Astrocyte (in vitro differentiated cells and primary cell): ENCODE measurements around the gene ARHGAP26. TPM values are rescaled to one million over a fixed set of nuclear protein-coding genes. Genes with fewer than 3 reads are reported as not detected.

Experiments
- DNase-seq: peaks from one replicate; pipeline ENCODE4 v3.0.0-alpha.2; 2010; ENCODE audit warnings: low read depth
- FAIRE-seq: peaks from 2 replicates; lab custom pipeline; 2011; peaks lifted over from hg19 to GRCh38; lab: Jason Lieb, UNC
- H2AFZ ChIP-seq: 2 replicates; pipeline ENCODE4 v1.6.0; 2012; ENCODE audit warnings: low read depth, low read length, inconsistent platforms
- H3K27ac ChIP-seq: 2 replicates; pipeline ENCODE4 v1.5.1; 2011; ENCODE audit warnings: low read depth, low read length, inconsistent platforms
- H3K27me3 ChIP-seq: 2 replicates; pipeline ENCODE4 v1.6.0; 2011; ENCODE audit warnings: low read length, inconsistent platforms; ENCODE audit not compliant: insufficient read depth
- H3K36me3 ChIP-seq: 2 replicates; pipeline ENCODE4 v1.5.1; 2011; ENCODE audit warnings: low read length, inconsistent platforms; ENCODE audit not compliant: insufficient read depth
- H3K4me1 ChIP-seq: 2 replicates; pipeline ENCODE4 v1.5.1; 2011; ENCODE audit warnings: low read length, inconsistent platforms; ENCODE audit not compliant: insufficient read depth
- H3K4me2 ChIP-seq: 2 replicates; pipeline ENCODE4 v1.6.0; 2012; ENCODE audit warnings: low read length, inconsistent platforms
- H3K4me3 ChIP-seq: 2 replicates; pipeline ENCODE4 v1.5.1; 2011; ENCODE audit warnings: low read depth, mild to moderate bottlenecking, low read length, inconsistent platforms; ENCODE audit not compliant: insufficient read depth
- H3K79me2 ChIP-seq: 2 replicates; pipeline ENCODE4 v1.6.0; 2012; ENCODE audit warnings: mild to moderate bottlenecking, low read length, inconsistent platforms; ENCODE audit not compliant: insufficient read depth
- H3K9ac ChIP-seq: 2 replicates; pipeline ENCODE4 v1.6.0; 2012; ENCODE audit warnings: mild to moderate bottlenecking, low read length, inconsistent platforms
- H3K9me3 ChIP-seq: 2 replicates; pipeline ENCODE4 v1.5.1; 2012; ENCODE audit warnings: low read depth, mild to moderate bottlenecking, low read length, inconsistent platforms; ENCODE audit not compliant: insufficient read depth
- H4K20me1 ChIP-seq: 2 replicates; pipeline ENCODE4 v1.6.0; 2012; ENCODE audit warnings: low read length, inconsistent platforms; ENCODE audit not compliant: insufficient read depth
- H3K27ac Mint-ChIP-seq: one replicate; pipeline ENCODE4 v1.8.0; 2021; ENCODE audit warnings: mild to moderate bottlenecking, mixed read lengths; ENCODE audit not compliant: unreplicated experiment
- H3K27me3 Mint-ChIP-seq: one replicate; pipeline ENCODE4 v1.8.0; 2021; ENCODE audit warnings: low read depth, mixed read lengths; ENCODE audit not compliant: unreplicated experiment
- H3K36me3 Mint-ChIP-seq: one replicate; pipeline ENCODE4 v1.8.0; 2021; ENCODE audit warnings: low read depth, mixed read lengths; ENCODE audit not compliant: unreplicated experiment
- H3K4me1 Mint-ChIP-seq: one replicate; pipeline ENCODE4 v1.8.0; 2021; ENCODE audit warnings: low read depth, mixed read lengths; ENCODE audit not compliant: unreplicated experiment
- H3K4me3 Mint-ChIP-seq: one replicate; pipeline ENCODE4 v1.8.0; 2021; ENCODE audit warnings: mild to moderate bottlenecking, moderate library complexity, mixed read lengths; ENCODE audit not compliant: unreplicated experiment
- H3K9me3 Mint-ChIP-seq: one replicate; pipeline ENCODE4 v1.8.0; 2021; ENCODE audit warnings: mild to moderate bottlenecking, mixed read lengths; ENCODE audit not compliant: unreplicated experiment
- EZH2 ChIP-seq: IDR thresholded peaks from 2 replicates; pipeline ENCODE4 v1.6.1; 2012; ENCODE audit warnings: mild to moderate bottlenecking, low read length, inconsistent platforms; ENCODE audit not compliant: insufficient read depth
- total RNA-seq: library from RNA; stranded (reverse); gene quantifications from 2 replicates; pipeline ENCODE4 v1.2.1, GENCODE V29; 2021
- TF ChIP-seq, protein P1 (sequence below): IDR thresholded peaks from 2 replicates; pipeline ENCODE4 v1.5.1; 2011; ENCODE audit warnings: low read depth, mild to moderate bottlenecking, inconsistent platforms, low read length, moderate library complexity; ENCODE audit not compliant: insufficient read depth

ARHGAP26 gene
- total RNA-seq, 1 donor from 2014 or later: 5.6 TPM

GRCh38 chr5:143218517-143219170 is 448.5 kb downstream of the ARHGAP26 start:
- Histone ChIP-seq H3K9ac (no peak overlapping the region), H3K4me2 (no peak overlapping the region), H3K4me1 (peaks cover 6% of the 10 kb centered on the region), H3K27me3 (no peaks in the 10 kb centered on the region), H3K79me2 (no peaks in the 10 kb centered on the region), H3K27ac (no peak overlapping the region), H4K20me1 (no peaks in the 10 kb centered on the region), H2AFZ (no peak overlapping the region), H3K36me3 (no peaks in the 10 kb centered on the region), H3K9me3 (no peaks in the 10 kb centered on the region), H3K4me3 (no peak overlapping the region)
- TF ChIP-seq EZH2: no peak
- TF ChIP-seq, protein P1, sequence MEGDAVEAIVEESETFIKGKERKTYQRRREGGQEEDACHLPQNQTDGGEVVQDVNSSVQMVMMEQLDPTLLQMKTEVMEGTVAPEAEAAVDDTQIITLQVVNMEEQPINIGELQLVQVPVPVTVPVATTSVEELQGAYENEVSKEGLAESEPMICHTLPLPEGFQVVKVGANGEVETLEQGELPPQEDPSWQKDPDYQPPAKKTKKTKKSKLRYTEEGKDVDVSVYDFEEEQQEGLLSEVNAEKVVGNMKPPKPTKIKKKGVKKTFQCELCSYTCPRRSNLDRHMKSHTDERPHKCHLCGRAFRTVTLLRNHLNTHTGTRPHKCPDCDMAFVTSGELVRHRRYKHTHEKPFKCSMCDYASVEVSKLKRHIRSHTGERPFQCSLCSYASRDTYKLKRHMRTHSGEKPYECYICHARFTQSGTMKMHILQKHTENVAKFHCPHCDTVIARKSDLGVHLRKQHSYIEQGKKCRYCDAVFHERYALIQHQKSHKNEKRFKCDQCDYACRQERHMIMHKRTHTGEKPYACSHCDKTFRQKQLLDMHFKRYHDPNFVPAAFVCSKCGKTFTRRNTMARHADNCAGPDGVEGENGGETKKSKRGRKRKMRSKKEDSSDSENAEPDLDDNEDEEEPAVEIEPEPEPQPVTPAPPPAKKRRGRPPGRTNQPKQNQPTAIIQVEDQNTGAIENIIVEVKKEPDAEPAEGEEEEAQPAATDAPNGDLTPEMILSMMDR: no peak
- Mint-ChIP-seq H3K4me3 (no peak overlapping the region), H3K9me3 (no peaks in the 10 kb centered on the region), H3K27me3 (no peaks in the 10 kb centered on the region), H3K27ac (no peak overlapping the region), H3K36me3 (peaks cover 5% of the 10 kb centered on the region), H3K4me1 (peaks cover 17% of the 10 kb centered on the region)
- DNase-seq (no peak), FAIRE-seq (no peak)

DNA sequence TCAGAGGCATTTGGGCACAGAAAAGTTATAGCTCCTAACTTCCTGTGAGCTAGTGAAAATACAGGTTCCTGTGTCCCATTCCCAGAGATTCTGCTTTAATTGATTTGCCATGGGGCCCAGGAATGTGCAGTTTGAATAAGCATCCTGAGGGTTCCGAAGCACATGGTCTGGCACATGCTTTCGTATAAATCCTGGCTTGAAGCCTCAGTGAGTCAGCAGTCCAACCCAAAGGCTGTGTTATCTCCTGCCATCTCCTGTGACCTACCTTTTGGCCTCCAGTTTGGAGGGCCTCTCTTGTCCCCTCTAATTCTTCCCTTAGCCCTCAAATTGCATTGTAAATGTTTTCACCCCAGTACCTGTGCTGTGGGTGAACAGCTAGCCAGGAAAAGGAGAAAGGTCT is 449.5 kb downstream of the ARHGAP26 start:
- peaks cover 12% of the 10 kb centered on the region for H3K4me1 Mint-ChIP-seq

More for the DNA sequence above, 449.5 kb downstream of the ARHGAP26 start:
- no peaks in the 10 kb centered on the region for H3K9me3 ChIP-seq
- H3K27me3 Mint-ChIP-seq: no peaks in the 10 kb centered on the region
- H3K4me3 ChIP-seq: no peak overlapping the region
- no peak overlapping the region for H3K9ac ChIP-seq
- H2AFZ ChIP-seq: no peak overlapping the region
- H3K79me2 ChIP-seq: no peaks in the 10 kb centered on the region
- no peaks in the 10 kb centered on the region for H4K20me1 ChIP-seq
- no peaks in the 10 kb centered on the region for H3K36me3 ChIP-seq
- no peaks in the 10 kb centered on the region for H3K4me1 ChIP-seq
- no peaks in the 10 kb centered on the region for H3K27me3 ChIP-seq
- H3K4me2 ChIP-seq: no peak overlapping the region
- no peak for TF ChIP-seq EZH2
- TF ChIP-seq, protein P1: no peak
- peaks cover 2% of the 10 kb centered on the region for H3K9me3 Mint-ChIP-seq
- peaks cover 2% of the 10 kb centered on the region for H3K36me3 Mint-ChIP-seq
- no peak overlapping the region for H3K27ac ChIP-seq
- H3K4me3 Mint-ChIP-seq: no peak overlapping the region
- DNase-seq (no peak), FAIRE-seq (no peak)
- no peak overlapping the region for H3K27ac Mint-ChIP-seq
